Activated CD4-positive, CD25-positive, alpha-beta regulatory T cell treated with anti-CD3 and anti-CD28 coated beads, Interleukin-2, amount 50 U/mL, for 16 hours (primary cell): ENCODE results near the gene MORN3.
"Not testable (repeated sequence)": the region's sequence is repeated elsewhere in the genome, so short reads cannot be mapped to it uniquely, and the experiment has no call there.

Experiments
- DNase-seq: peaks from one replicate; pipeline ENCODE4 v3.0.0-alpha.2; 2020; ENCODE audit warnings: low read depth, low spot score

The MORN3 gene

GRCh38 chr12:121638298-121639202 lies 30.9 kb downstream of the MORN3 start:
- no peak for DNase-seq

GRCh38 chr12:121637231-121637914 lies 32.1 kb downstream of the MORN3 start:
- no peak for DNase-seq

GRCh38 chr12:121634836-121635235 lies 34.6 kb downstream of the MORN3 start:
- no peak for DNase-seq

- not testable (repeated sequence) for DNase-seq
Observed at GRCh38 chr12:121633833-121634196, 35.6 kb downstream of the MORN3 start.

GRCh38 chr12:121632069-121632970 lies 37.1 kb downstream of the MORN3 start:
- DNase-seq = no peak

- DNase-seq = no peak
Observed at GRCh38 chr12:121630791-121631355, 38.6 kb downstream of the MORN3 start.

- DNase-seq = no peak
Observed at GRCh38 chr12:121628536-121628935, 40.9 kb downstream of the MORN3 start.

- DNase-seq = no peak
Observed at GRCh38 chr12:121628037-121628436, 41.4 kb downstream of the MORN3 start.

GRCh38 chr12:121626853-121627640 lies 42.4 kb downstream of the MORN3 start:
- DNase-seq = peak; percentile 67

- DNase-seq = peak; percentile 88
Observed at GRCh38 chr12:121626087-121626852, 43.2 kb downstream of the MORN3 start, which contains the start of gene ORAI1. ORAI1 (plus strand) TSS chr12:121626530.

- DNase-seq = no peak
Observed at GRCh38 chr12:121620333-121620891, 49.0 kb downstream of the MORN3 start.

GRCh38 chr12:121618659-121619233 lies 50.7 kb downstream of the MORN3 start:
- DNase-seq = no peak

- no peak for DNase-seq
Observed at GRCh38 chr12:121614872-121615467, 54.5 kb downstream of the MORN3 start.

GRCh38 chr12:121613462-121613861 lies 56.0 kb downstream of the MORN3 start:
- no peak for DNase-seq

GRCh38 chr12:121611306-121611705 lies 58.1 kb downstream of the MORN3 start:
- DNase-seq = no peak

GRCh38 chr12:121610239-121611149 lies 59.0 kb downstream of the MORN3 start:
- no peak for DNase-seq

GRCh38 chr12:121608301-121608700 lies 61.2 kb downstream of the MORN3 start:
- DNase-seq = no peak

- no peak for DNase-seq
Observed at GRCh38 chr12:121603581-121603980, 65.9 kb downstream of the MORN3 start.
